ENCODE data around the gene HNRNPL.
A peak's percentile ranks its signal among the peaks of the same experiment; 100 is the strongest.

GRCh38 chr19:38837656-38838121, 12.1 kb downstream of the HNRNPL start:
- TF ChIP-seq, protein P1, sequence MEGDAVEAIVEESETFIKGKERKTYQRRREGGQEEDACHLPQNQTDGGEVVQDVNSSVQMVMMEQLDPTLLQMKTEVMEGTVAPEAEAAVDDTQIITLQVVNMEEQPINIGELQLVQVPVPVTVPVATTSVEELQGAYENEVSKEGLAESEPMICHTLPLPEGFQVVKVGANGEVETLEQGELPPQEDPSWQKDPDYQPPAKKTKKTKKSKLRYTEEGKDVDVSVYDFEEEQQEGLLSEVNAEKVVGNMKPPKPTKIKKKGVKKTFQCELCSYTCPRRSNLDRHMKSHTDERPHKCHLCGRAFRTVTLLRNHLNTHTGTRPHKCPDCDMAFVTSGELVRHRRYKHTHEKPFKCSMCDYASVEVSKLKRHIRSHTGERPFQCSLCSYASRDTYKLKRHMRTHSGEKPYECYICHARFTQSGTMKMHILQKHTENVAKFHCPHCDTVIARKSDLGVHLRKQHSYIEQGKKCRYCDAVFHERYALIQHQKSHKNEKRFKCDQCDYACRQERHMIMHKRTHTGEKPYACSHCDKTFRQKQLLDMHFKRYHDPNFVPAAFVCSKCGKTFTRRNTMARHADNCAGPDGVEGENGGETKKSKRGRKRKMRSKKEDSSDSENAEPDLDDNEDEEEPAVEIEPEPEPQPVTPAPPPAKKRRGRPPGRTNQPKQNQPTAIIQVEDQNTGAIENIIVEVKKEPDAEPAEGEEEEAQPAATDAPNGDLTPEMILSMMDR (IDR thresholded peaks at IDR 0.05), result no peak
- TF ChIP-seq POLR2AphosphoS5 (IDR thresholded peaks at IDR 0.05; ENCODE audit: low read depth, low read length) (no peak), SIN3A (IDR thresholded peaks at IDR 0.05; ENCODE audit: borderline replicate concordance, insufficient read depth, low read depth, low read length) (no peak), REST (IDR thresholded peaks at IDR 0.05; ENCODE audit: insufficient read depth in 1 of 2, low read depth in 2 of 2, low read length in 1 of 2) (no peak), TCF7L2 (IDR thresholded peaks at IDR 0.05; ENCODE audit: low read depth, low read length) (peak; percentile 96)

All from Panc1 (cell line).